SK-N-MC (cell line): ENCODE data around the gene DENND1C.

Source experiments
- EZH2 ChIP-seq: fragments of 200-600 bp; sonication (generic); IDR thresholded peaks from one replicate; pipeline ENCODE4 v1.6.1; 2017; ENCODE audit warnings: antibody characterized with exemption
- POLR2AphosphoS5 ChIP-seq: IDR thresholded peaks from 2 replicates; pipeline ENCODE4 v1.6.1; 2012; ENCODE audit warnings: mild to moderate bottlenecking, low read depth, low read length, borderline replicate concordance

DNA sequence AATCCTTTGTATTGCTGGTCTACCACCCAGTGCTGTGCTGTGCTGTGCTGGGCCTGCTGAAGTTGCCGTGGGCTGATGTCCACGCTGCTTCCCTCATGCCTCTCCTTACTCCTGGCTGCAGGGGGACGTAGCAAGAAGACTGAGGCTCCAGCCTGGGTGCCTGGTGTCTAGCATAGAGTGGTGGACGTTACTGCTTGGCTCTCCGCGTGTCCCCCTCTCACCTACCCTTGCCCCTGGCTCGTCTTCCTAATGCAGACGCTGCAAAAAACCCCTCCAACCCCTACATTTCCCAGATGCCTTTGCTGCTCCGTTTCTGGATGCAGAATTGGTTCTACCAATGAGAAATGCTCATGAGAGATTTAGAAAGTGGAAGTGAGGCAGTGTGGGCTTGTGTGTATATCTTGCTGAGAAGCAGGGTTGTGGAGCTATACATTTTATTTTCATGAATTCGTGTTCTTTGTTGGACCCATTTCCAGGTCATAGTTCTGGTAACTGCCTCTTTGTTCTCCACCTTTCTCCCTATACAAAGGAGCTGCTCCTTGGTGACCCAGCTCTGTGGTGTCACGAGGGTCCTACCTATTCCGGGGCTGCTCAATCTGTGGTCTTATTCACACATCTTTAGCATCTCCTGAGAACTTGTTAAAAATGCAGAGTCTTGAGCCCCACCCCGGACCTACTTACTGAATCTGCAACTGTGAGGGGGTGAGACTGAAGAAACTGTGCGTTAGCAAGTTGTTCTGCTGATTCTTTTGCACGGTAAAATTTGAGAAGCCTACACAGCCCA, 7.9 kb upstream of the DENND1C start:
- TF ChIP-seq EZH2 (no peak), POLR2AphosphoS5 (no peak)
